ENCODE data around the gene HMX2.

Gene HMX2

GRCh38 chr10:123136806-123137642 lies 10.9 kb upstream of the HMX2 start:
- DNase-seq (ENCODE audit: insufficient read length, low spot score), result no peak

GRCh38 chr10:123139165-123139520 lies 8.8 kb upstream of the HMX2 start:
- FAIRE-seq (no peak), DNase-seq (ENCODE audit: insufficient read length, low spot score) (no peak)
- TF ChIP-seq POLR2A (IDR thresholded peaks at IDR 0.05; ENCODE audit: low read depth, low read length) (0 out of 2 replicates have a peak, but pooled peaks have one; percentile 14), POU2F2 (IDR thresholded peaks at IDR 0.05; ENCODE audit: low read depth, low read length) (no peak), PAX5 (IDR thresholded peaks at IDR 0.05; ENCODE audit: insufficient read depth, low read length, severe bottlenecking) (no peak), POLR2AphosphoS5 (IDR thresholded peaks at IDR 0.05; ENCODE audit: low read depth, low read length) (no peak)

More at GRCh38 chr10:123136806-123137642, 10.9 kb upstream of the HMX2 start:
- peak; percentile 89 for FAIRE-seq
- TF ChIP-seq TAF1 (IDR thresholded peaks at IDR 0.05; ENCODE audit: low read depth, low read length) (peak; percentile 14; the same call in 1 of the 2 replicates), PAX5 (IDR thresholded peaks at IDR 0.05; ENCODE audit: insufficient read depth, low read length, severe bottlenecking) (no peak), SPI1 (IDR thresholded peaks at IDR 0.05; ENCODE audit: low read depth, low read length) (no peak), POLR2AphosphoS5 (IDR thresholded peaks at IDR 0.05; ENCODE audit: low read depth, low read length) (peak; percentile 64; the same call in 1 of the 2 replicates), POU2F2 (IDR thresholded peaks at IDR 0.05; ENCODE audit: low read depth, low read length) (no peak), POLR2A (IDR thresholded peaks at IDR 0.05; ENCODE audit: low read depth, low read length) (peak; percentile 48; the same call in 1 of the 2 replicates)

- TF ChIP-seq TAF1 (IDR thresholded peaks at IDR 0.05; ENCODE audit: low read depth, low read length) (no peak), POU2F2 (IDR thresholded peaks at IDR 0.05; ENCODE audit: low read depth, low read length) (no peak), PAX5 (IDR thresholded peaks at IDR 0.05; ENCODE audit: insufficient read depth, low read length, severe bottlenecking) (no peak), POLR2A (IDR thresholded peaks at IDR 0.05; ENCODE audit: low read depth, low read length) (no peak), POLR2AphosphoS5 (IDR thresholded peaks at IDR 0.05; ENCODE audit: low read depth, low read length) (no peak; the same call in 1 of the 2 replicates), SPI1 (IDR thresholded peaks at IDR 0.05; ENCODE audit: low read depth, low read length) (no peak)
- DNase-seq (ENCODE audit: insufficient read length, low spot score), result no peak
- FAIRE-seq, result no peak
These were observed 8.3 kb upstream of the HMX2 start for GRCh38 chr10:123139521-123140163.

- no peak for TF ChIP-seq SPI1 (IDR thresholded peaks at IDR 0.05; ENCODE audit: low read depth, low read length)
- TF ChIP-seq TAF1 (IDR thresholded peaks at IDR 0.05; ENCODE audit: low read depth, low read length), result no peak
- TF ChIP-seq POLR2AphosphoS5 (IDR thresholded peaks at IDR 0.05; ENCODE audit: low read depth, low read length), result no peak
- no peak for TF ChIP-seq POU2F2 (IDR thresholded peaks at IDR 0.05; ENCODE audit: low read depth, low read length)
- TF ChIP-seq POLR2A (IDR thresholded peaks at IDR 0.05; ENCODE audit: low read depth, low read length), result no peak
- no peak for TF ChIP-seq PAX5 (IDR thresholded peaks at IDR 0.05; ENCODE audit: insufficient read depth, low read length, severe bottlenecking)
- DNase-seq (ENCODE audit: insufficient read length, low spot score) (no peak), FAIRE-seq (peak; percentile 82)
These were observed 7.6 kb upstream of the HMX2 start for GRCh38 chr10:123140164-123140982.

- DNase-seq (ENCODE audit: insufficient read length, low spot score) (no peak), FAIRE-seq (no peak)
- TF ChIP-seq POLR2A (IDR thresholded peaks at IDR 0.05; ENCODE audit: low read depth, low read length) (peak; percentile 36), POLR2AphosphoS5 (IDR thresholded peaks at IDR 0.05; ENCODE audit: low read depth, low read length) (no peak)
These were observed 6.9 kb upstream of the HMX2 start for GRCh38 chr10:123140983-123141390.

- TF ChIP-seq POU2F2 (IDR thresholded peaks at IDR 0.05; ENCODE audit: low read depth, low read length) (no peak), POLR2AphosphoS5 (IDR thresholded peaks at IDR 0.05; ENCODE audit: low read depth, low read length) (no peak), POLR2A (IDR thresholded peaks at IDR 0.05; ENCODE audit: low read depth, low read length) (no peak; the same call in none of the 2 replicates), TAF1 (IDR thresholded peaks at IDR 0.05; ENCODE audit: low read depth, low read length) (no peak), PAX5 (IDR thresholded peaks at IDR 0.05; ENCODE audit: insufficient read depth, low read length, severe bottlenecking) (no peak), SPI1 (IDR thresholded peaks at IDR 0.05; ENCODE audit: low read depth, low read length) (no peak)
- peak; percentile 77 for FAIRE-seq
- DNase-seq (ENCODE audit: insufficient read length, low spot score), result no peak
These were observed 5.9 kb upstream of the HMX2 start for GRCh38 chr10:123141791-123142700.

- FAIRE-seq (no peak), DNase-seq (ENCODE audit: insufficient read length, low spot score) (no peak)
- no peak for TF ChIP-seq POLR2AphosphoS5 (IDR thresholded peaks at IDR 0.05; ENCODE audit: low read depth, low read length)
- no peak for TF ChIP-seq POU2F2 (IDR thresholded peaks at IDR 0.05; ENCODE audit: low read depth, low read length)
- TF ChIP-seq SPI1 (IDR thresholded peaks at IDR 0.05; ENCODE audit: low read depth, low read length), result no peak
- no peak for TF ChIP-seq PAX5 (IDR thresholded peaks at IDR 0.05; ENCODE audit: insufficient read depth, low read length, severe bottlenecking)
- TF ChIP-seq TAF1 (IDR thresholded peaks at IDR 0.05; ENCODE audit: low read depth, low read length), result no peak
- TF ChIP-seq POLR2A (IDR thresholded peaks at IDR 0.05; ENCODE audit: low read depth, low read length), result no peak
These were observed 5.2 kb upstream of the HMX2 start for GRCh38 chr10:123142701-123143161.

- TF ChIP-seq SPI1 (IDR thresholded peaks at IDR 0.05; ENCODE audit: low read depth, low read length) (no peak), POLR2AphosphoS5 (IDR thresholded peaks at IDR 0.05; ENCODE audit: low read depth, low read length) (no peak), TAF1 (IDR thresholded peaks at IDR 0.05; ENCODE audit: low read depth, low read length) (no peak), POU2F2 (IDR thresholded peaks at IDR 0.05; ENCODE audit: low read depth, low read length) (no peak), PAX5 (IDR thresholded peaks at IDR 0.05; ENCODE audit: insufficient read depth, low read length, severe bottlenecking) (no peak), POLR2A (IDR thresholded peaks at IDR 0.05; ENCODE audit: low read depth, low read length) (no peak)
- no peak for FAIRE-seq
- no peak for DNase-seq (ENCODE audit: insufficient read length, low spot score)
These were observed 4.6 kb upstream of the HMX2 start for GRCh38 chr10:123143162-123143824.
